Upper lobe of right lung (tissue), 1 donor: ENCODE measurements around the gene SLC23A2. TPM values are rescaled to one million over a fixed set of nuclear protein-coding genes. Genes with fewer than 3 reads are reported as not detected.

Experiments
- ATAC-seq: fragments of 200-7000 bp; cut with Tn5 transposase; one replicate; pipeline ENCODE4 v1.9.1; 2020; ENCODE audit warnings: mild to moderate bottlenecking, moderate library complexity
- DNase-seq: peaks from one replicate; pipeline ENCODE4 v3.0.0-alpha.2; 2020
- H3K27ac ChIP-seq: fragments of 200-600 bp; one replicate; pipeline ENCODE4 v1.8.0; 2022
- H3K27me3 ChIP-seq: fragments of 200-600 bp; one replicate; pipeline ENCODE4 v1.8.0; 2022; ENCODE audit warnings: mild to moderate bottlenecking
- H3K36me3 ChIP-seq: fragments of 200-600 bp; one replicate; pipeline ENCODE4 v1.8.0; 2022
- H3K4me1 ChIP-seq: fragments of 200-600 bp; one replicate; pipeline ENCODE4 v1.8.0; 2022
- H3K4me3 ChIP-seq: fragments of 200-600 bp; one replicate; pipeline ENCODE4 v1.8.0; 2022; ENCODE audit warnings: mild to moderate bottlenecking
- H3K9me3 ChIP-seq: fragments of 200-600 bp; one replicate; pipeline ENCODE4 v1.8.0; 2022
- CTCF ChIP-seq: fragments of 200-600 bp; IDR thresholded peaks from one replicate; pipeline ENCODE4 v1.8.0; 2022; ENCODE audit warnings: antibody characterized with exemption
- intact Hi-C: fragments of 100-400 bp; cut with DNase I; formaldehyde crosslinking; loops from one replicate; pipeline ENCODE4 v1.11.0; 2022
- total RNA-seq: library from RNA; stranded (reverse); fragmentation: NEBNext Ultra II Directional; extraction: Animal tissue kit (Norgen Biotek cat#: 25700); gene quantifications from one replicate; pipeline ENCODE4 v1.2.1, GENCODE V29; 2021
- donor health status: DM: no; HTN: yes; CAD: no; lungs with severe emphysema.

SLC23A2 gene
- total RNA-seq, 1 donor from 2014 or later, result 26.2 TPM

GRCh38 chr20:4829514-4830215, 171.6 kb downstream of the SLC23A2 start:
- Histone ChIP-seq H3K4me1 (peaks cover 5% of the 10 kb centered on the region), H3K27me3 (no peaks in the 10 kb centered on the region), H3K4me3 (no peak overlapping the region), H3K9me3 (no peaks in the 10 kb centered on the region), H3K27ac (peak overlapping the region; percentile 63), H3K36me3 (no peaks in the 10 kb centered on the region)
- ATAC-seq (peak; percentile 81), DNase-seq (no peak)
- intact Hi-C loops, result no loop called here
- no peak for TF ChIP-seq CTCF

- intact Hi-C loops, result no loop called here
Measured at GRCh38 chr20:4828830-4829513, 172.3 kb downstream of the SLC23A2 start.

GRCh38 chr20:4821590-4821989, 179.7 kb downstream of the SLC23A2 start:
- Histone ChIP-seq H3K4me1 (peaks cover 30% of the 10 kb centered on the region), H3K27ac (peak overlapping the region; percentile 81), H3K36me3 (no peaks in the 10 kb centered on the region), H3K27me3 (no peaks in the 10 kb centered on the region), H3K4me3 (peak overlapping the region; percentile 85), H3K9me3 (no peaks in the 10 kb centered on the region)
- DNase-seq (no peak), ATAC-seq (no peak)
- TF ChIP-seq CTCF, result no peak
- intact Hi-C loops, result no loop called here

More at GRCh38 chr20:4828830-4829513, 172.3 kb downstream of the SLC23A2 start:
- peak; percentile 53 for ATAC-seq
- H3K9me3 ChIP-seq, result no peaks in the 10 kb centered on the region
- no peaks in the 10 kb centered on the region for H3K27me3 ChIP-seq
- peaks cover 8% of the 10 kb centered on the region for H3K4me1 ChIP-seq
- DNase-seq, result no peak
- no peak overlapping the region for H3K4me3 ChIP-seq
- H3K27ac ChIP-seq, result peak overlapping the region; percentile 63
- no peak for TF ChIP-seq CTCF
- no peaks in the 10 kb centered on the region for H3K36me3 ChIP-seq

- intact Hi-C loops, result no loop called here
- H3K27ac ChIP-seq, result peak overlapping the region; percentile 81
- H3K4me3 ChIP-seq, result no peak overlapping the region
- no peaks in the 10 kb centered on the region for H3K9me3 ChIP-seq
- ATAC-seq (no peak), DNase-seq (no peak)
- no peaks in the 10 kb centered on the region for H3K27me3 ChIP-seq
- no peak for TF ChIP-seq CTCF
- H3K36me3 ChIP-seq, result no peaks in the 10 kb centered on the region
- H3K4me1 ChIP-seq, result peaks cover 31% of the 10 kb centered on the region
Measured at GRCh38 chr20:4820806-4821518, 180.3 kb downstream of the SLC23A2 start.

- Histone ChIP-seq H3K4me1 (peaks cover 42% of the 10 kb centered on the region), H3K4me3 (no peak overlapping the region), H3K27ac (no peak overlapping the region), H3K9me3 (no peaks in the 10 kb centered on the region), H3K27me3 (no peaks in the 10 kb centered on the region), H3K36me3 (no peaks in the 10 kb centered on the region)
- ATAC-seq (no peak), DNase-seq (no peak)
- intact Hi-C loops, result no loop called here
- no peak for TF ChIP-seq CTCF
Measured at GRCh38 chr20:4819901-4820300, 181.4 kb downstream of the SLC23A2 start.
